SK-N-SH (cell line): Measurements from ENCODE around the gene RCOR1. TPM values are rescaled to one million over a fixed set of nuclear protein-coding genes. Genes with fewer than 3 reads are reported as not detected.
"Not testable (repeated sequence)": the region's sequence is repeated elsewhere in the genome, so short reads cannot be mapped to it uniquely, and the experiment has no call there.

ENCODE experiments used
- CTCF ChIA-PET: fragments of 300-600, 350-600 bp; formaldehyde crosslinking; extraction: SDS; loops from one replicate; lab custom pipeline; 2021; lab: Yijun Ruan, JAX
- POLR2A ChIA-PET: fragments of 350-600 bp; sonication (Branson Sonifier 250); formaldehyde crosslinking; extraction: SDS; loops from one replicate; lab custom pipeline; 2020; ENCODE audit warnings: antibody characterized with exemption, inconsistent platforms; lab: Yijun Ruan, JAX
- DNase-seq: peaks from one replicate; pipeline ENCODE4 v3.0.0; 2012
- H2AFZ ChIP-seq: fragments of 200-600 bp; sonication (generic); 2 replicates; pipeline ENCODE4 v1.8.1; 2016; ENCODE audit warnings: antibody characterized with exemption, mild to moderate bottlenecking, low read depth
- H3F3A ChIP-seq: fragments of 200-600 bp; sonication (generic); replicated peaks from 2 replicates; pipeline ENCODE3; 2016; ENCODE audit warnings: antibody characterized with exemption, mild to moderate bottlenecking; ENCODE audit not compliant: insufficient read depth
- H3K27ac ChIP-seq, 2 experiments: fragments of 200-500 bp in 1 of 2; fragments of 200-600 bp in 1 of 2; sonication (Bioruptor generic) in 1 of 2; sonication (generic), shearing (Covaris generic) in 1 of 2; 2 replicates each; pipeline versions ENCODE4 v1.5.1 to v1.6.1; 2014 to 2016; ENCODE audit warnings: low read depth in 2 of 2, inconsistent platforms in 1 of 2, low read length in 1 of 2, mild to moderate bottlenecking in 1 of 2, mixed read lengths in 1 of 2
- H3K27me3 ChIP-seq: fragments of 200-600 bp; sonication (generic), shearing (Covaris generic); 2 replicates; pipeline ENCODE4 v1.6.1; 2016; ENCODE audit warnings: mixed run types; ENCODE audit not compliant: insufficient read depth
- H3K36me3 ChIP-seq, 2 experiments: fragments of 200-500 bp in 1 of 2; fragments of 200-600 bp in 1 of 2; sonication (Bioruptor generic) in 1 of 2; sonication (generic) in 1 of 2; replicated peaks in 1 of 2; 2 replicates each; pipeline versions ENCODE3 to v1.5.1; 2014 to 2016; ENCODE audit warnings: low read length in 1 of 2, mild to moderate bottlenecking in 1 of 2; ENCODE audit not compliant: insufficient read depth in 2 of 2, control insufficient read depth in 1 of 2
- H3K4me1 ChIP-seq, 2 experiments: fragments of 200-500 bp in 1 of 2; fragments of 200-600 bp in 1 of 2; sonication (Bioruptor generic) in 1 of 2; sonication (generic), shearing (Covaris generic) in 1 of 2; 2 replicates each; pipeline versions ENCODE4 v1.5.1 to v1.6.1; 2014 to 2016; ENCODE audit warnings: low read depth in 1 of 2, low read length in 1 of 2, mixed run types in 1 of 2; ENCODE audit not compliant: insufficient read depth in 2 of 2, control insufficient read depth in 1 of 2
- H3K4me2 ChIP-seq: fragments of 200-600 bp; sonication (generic), shearing (Covaris generic); 2 replicates; pipeline ENCODE4 v1.6.1; 2017; ENCODE audit warnings: mixed run types
- H3K4me3 ChIP-seq, 2 experiments: fragments of 200-500 bp in 1 of 2; fragments of 200-600 bp in 1 of 2; sonication (Bioruptor generic) in 1 of 2; sonication (generic), shearing (Covaris generic) in 1 of 2; 2 replicates each; pipeline versions ENCODE4 v1.5.1 to v1.8.1; 2014 to 2016; ENCODE audit warnings: low read depth in 2 of 2, inconsistent platforms in 1 of 2, low read length in 1 of 2, mild to moderate bottlenecking in 1 of 2, mixed read lengths in 1 of 2, moderate library complexity in 1 of 2
- H3K79me2 ChIP-seq: fragments of 200-600 bp; sonication (generic); 2 replicates; pipeline ENCODE4 v1.8.1; 2017; ENCODE audit warnings: mild to moderate bottlenecking; ENCODE audit not compliant: insufficient read depth
- H3K9ac ChIP-seq: fragments of 200-600 bp; sonication (generic); 2 replicates; pipeline ENCODE4 v1.6.1; 2017; ENCODE audit warnings: mixed run types
- H3K9me2 ChIP-seq: fragments of 200-600 bp; sonication (generic); 2 replicates; pipeline ENCODE4 v1.6.1; 2017; ENCODE audit warnings: mixed run types
- H3K9me3 ChIP-seq: fragments of 200-600 bp; sonication (generic); 2 replicates; pipeline ENCODE4 v1.6.1; 2017; ENCODE audit warnings: mixed run types, mild to moderate bottlenecking, moderate library complexity
- H4K20me1 ChIP-seq: fragments of 200-600 bp; sonication (generic); 2 replicates; pipeline ENCODE4 v1.6.1; 2017; ENCODE audit warnings: mild to moderate bottlenecking, mixed run types; ENCODE audit not compliant: insufficient read depth
- ELF1 ChIP-seq: IDR thresholded peaks from 2 replicates; pipeline ENCODE4 v1.4.0; 2012
- FOXJ3 ChIP-seq: sonication (generic); formaldehyde crosslinking; IDR thresholded peaks from 2 replicates; pipeline ENCODE4 v1.5.1; 2020; ENCODE audit warnings: mild to moderate bottlenecking, missing genetic modification reagents
- FOXM1 ChIP-seq: IDR thresholded peaks from 2 replicates; pipeline ENCODE4 v1.4.0; 2012; ENCODE audit warnings: low read depth, mild to moderate bottlenecking
- GATA2 ChIP-seq: sonication (generic); formaldehyde crosslinking; IDR thresholded peaks from 2 replicates; pipeline ENCODE4 v1.5.0; 2020; ENCODE audit warnings: mild to moderate bottlenecking, missing genetic modification reagents
- MEF2A ChIP-seq: IDR thresholded peaks from 2 replicates; pipeline ENCODE4 v1.4.0; 2012; ENCODE audit warnings: low read depth, borderline replicate concordance
- RAD21 ChIP-seq: IDR thresholded peaks from 2 replicates; pipeline ENCODE4 v1.6.1; 2012; ENCODE audit warnings: mild to moderate bottlenecking, low read length
- RXRA ChIP-seq: IDR thresholded peaks from 2 replicates; pipeline ENCODE4 v1.4.0; 2012; ENCODE audit warnings: low read depth, mild to moderate bottlenecking, borderline replicate concordance
- SMC3 ChIP-seq: IDR thresholded peaks from 2 replicates; pipeline ENCODE4 v1.6.1; 2012; ENCODE audit warnings: low read depth, low read length, improper control_type of control experiment
- TCF12 ChIP-seq: IDR thresholded peaks from 2 replicates; pipeline ENCODE4 v1.4.0; 2012
- TEAD4 ChIP-seq: IDR thresholded peaks from 2 replicates; pipeline ENCODE4 v1.4.0; 2012; ENCODE audit warnings: mild to moderate bottlenecking, borderline replicate concordance; ENCODE audit not compliant: insufficient read depth
- WGBS: methylation state at CpG from one replicate; pipeline ENCODE4 v1.1.6; 2017; ENCODE audit warnings: low lambda C conversion rate; 5-methylcytosine and 5-hydroxymethylcytosine counted together
- polyA plus RNA-seq, 3 experiments: library from polyadenylated mRNA; depleted of rRNA; stranded (reverse); fragments of >200 nt; gene quantifications; 2 replicates each; pipeline ENCODE4 v1.2.3, GENCODE V29; 2012
- TF ChIP-seq, protein P1 (sequence below): IDR thresholded peaks from 2 replicates; pipeline ENCODE4 v1.4.0; 2012; ENCODE audit warnings: low read depth, borderline replicate concordance
- TF ChIP-seq, protein P2 (sequence below): IDR thresholded peaks from 2 replicates; pipeline ENCODE4; 2012
- TF ChIP-seq, protein P3 (sequence below): IDR thresholded peaks from 2 replicates; pipeline ENCODE4 v1.4.0; 2012; ENCODE audit warnings: low read depth, borderline replicate concordance
- TF ChIP-seq, protein P4 (sequence below): fragments of 200-600 bp; sonication (generic); IDR thresholded peaks from 2 replicates; pipeline ENCODE4 v1.6.1; 2017; ENCODE audit warnings: antibody characterized with exemption, mild to moderate bottlenecking, moderate library complexity

Gene RCOR1
- polyA plus RNA-seq, 1 of the 3 experiments (the other 2 are of a cell fraction), result 8.5 TPM

DNA sequence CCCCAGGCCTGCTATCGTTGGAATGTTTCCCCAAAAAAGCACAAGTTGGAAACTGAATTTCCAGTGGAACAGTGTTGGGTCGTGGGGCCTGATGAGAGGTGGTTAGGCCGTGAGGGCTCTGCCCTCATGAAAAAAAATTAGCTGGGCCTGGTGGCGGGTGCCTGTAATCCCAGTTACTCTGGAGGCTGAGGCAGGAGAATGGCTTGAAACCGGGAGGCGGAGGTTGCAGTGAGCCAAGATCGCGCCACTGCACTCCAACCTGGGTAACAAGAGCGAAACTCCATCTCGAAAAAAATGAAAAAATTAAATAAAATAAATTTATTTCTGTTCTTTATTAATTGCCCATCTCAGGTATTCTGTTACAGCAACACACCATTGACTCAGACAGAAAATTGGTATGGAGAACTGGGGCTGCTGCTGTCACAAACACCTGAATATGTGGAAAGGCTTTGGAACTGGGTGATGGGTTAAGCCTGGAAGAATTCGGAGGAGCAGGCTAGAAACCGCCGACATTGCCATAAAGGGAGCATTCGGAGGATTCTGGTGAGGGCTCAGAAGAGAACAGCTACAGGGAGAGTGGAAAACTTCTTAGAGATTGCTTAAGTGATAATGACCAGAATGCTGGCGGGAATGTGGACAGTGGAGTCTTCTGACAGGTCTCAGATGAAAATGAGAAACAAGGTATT lies 17.1 kb upstream of the RCOR1 start:
- CTCF ChIA-PET, result interaction anchor here (2.2 kb wide), 1 partner anchor 51 kb away, joined by 7 read pairs; no protein-coding TSS in a partner anchor
- no peaks in the 10 kb centered on the region for H3K36me3 ChIP-seq
- no peak overlapping the region for H3K9ac ChIP-seq
- 93% methylated on average over 15 of the region's 15 CpGs for WGBS
- H3K9me3 ChIP-seq, result no peaks in the 10 kb centered on the region
- H2AFZ ChIP-seq, result no peak overlapping the region
- H3K4me3 ChIP-seq, result no peak overlapping the region
- no peaks in the 10 kb centered on the region for H3K9me2 ChIP-seq
- no peak overlapping the region for H3K4me2 ChIP-seq
- H3K79me2 ChIP-seq, result no peaks in the 10 kb centered on the region
- no peak for DNase-seq
- no peak overlapping the region for H3K27ac ChIP-seq
- H3F3A ChIP-seq, result no peaks in the 10 kb centered on the region
- H3K27me3 ChIP-seq, result no peaks in the 10 kb centered on the region
- H4K20me1 ChIP-seq, result no peaks in the 10 kb centered on the region
- peaks cover 5 to 7% of the 10 kb centered on the region in 2 experiments; a peak in 3 of 4 replicates for H3K4me1 ChIP-seq
- no peak for TF ChIP-seq RXRA
- TF ChIP-seq, all 33 proteins: peak for 0
- POLR2A ChIA-PET, result no interaction called here

DNA sequence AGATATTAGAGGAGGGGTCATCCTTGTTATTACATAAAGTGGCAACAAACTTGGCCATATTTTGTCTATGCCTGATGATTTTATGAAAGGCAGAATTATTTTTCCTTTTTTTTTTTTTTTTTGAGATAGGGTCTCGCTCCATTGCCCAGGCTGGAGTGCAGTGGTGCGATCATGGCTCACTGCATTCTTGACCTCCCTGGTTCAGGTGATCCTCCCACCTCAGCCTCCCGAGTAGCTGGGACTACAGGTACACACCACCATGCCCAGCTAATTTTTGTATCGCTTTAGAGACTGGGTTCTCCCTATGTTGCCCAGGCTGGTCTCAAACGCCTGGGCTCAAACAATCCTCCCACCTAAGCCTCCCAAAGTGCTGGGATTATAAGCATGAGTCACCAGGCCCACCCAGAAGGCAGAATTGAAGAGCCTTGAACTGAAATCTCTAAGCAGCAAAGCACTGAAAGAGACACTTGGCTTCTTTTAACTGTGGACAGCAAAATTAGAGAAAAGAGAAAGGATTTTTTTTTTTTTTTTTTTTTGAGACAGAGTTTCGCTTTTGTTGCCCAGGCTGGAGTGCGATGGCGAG lies 16.5 kb upstream of the RCOR1 start:
- ChIA-PET POLR2A (interaction anchor here (1.1 kb wide), 1 partner anchor 15 kb away, joined by 3 read pairs; no protein-coding TSS in a partner anchor), CTCF (interaction anchor here (2.2 kb wide), 1 partner anchor 52 kb away, joined by 7 read pairs; no protein-coding TSS in a partner anchor)

DNA sequence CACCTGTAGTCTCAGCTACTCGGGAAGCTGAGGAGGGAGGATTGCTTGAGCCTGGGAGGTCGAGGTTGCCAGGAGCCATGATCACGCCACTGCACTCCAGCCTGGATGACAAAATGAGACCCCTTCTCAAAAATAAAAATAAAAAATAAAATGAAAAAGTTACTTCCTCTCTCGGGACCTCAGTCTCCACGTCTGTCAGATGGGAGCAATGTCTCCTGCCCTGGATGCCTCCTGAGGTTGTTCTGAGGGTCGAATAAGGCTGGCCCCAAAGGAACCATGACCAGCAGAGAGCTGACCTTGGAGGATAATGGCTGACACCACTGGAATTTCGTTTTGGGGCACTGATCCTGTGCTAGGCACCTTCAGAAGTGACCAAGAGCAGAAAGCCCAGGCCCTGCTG lies 13.6 kb upstream of the RCOR1 start:
- H3K4me2 ChIP-seq, result no peak overlapping the region
- no peak for DNase-seq
- H2AFZ ChIP-seq, result no peak overlapping the region
- POLR2A ChIA-PET, result no interaction called here
- no peak overlapping the region for H3K4me3 ChIP-seq
- H3K4me1 ChIP-seq, result peaks cover 9% of the 10 kb centered on the region in 2 experiments; a peak in 3 of 4 replicates
- no peaks in the 10 kb centered on the region for H4K20me1 ChIP-seq
- peaks cover 4% of the 10 kb centered on the region for H3F3A ChIP-seq
- no peaks in the 10 kb centered on the region for H3K79me2 ChIP-seq
- no peak overlapping the region for H3K27ac ChIP-seq
- no peak for TF ChIP-seq ELF1
- TF ChIP-seq FOXJ3 (CRISPR knock-in tag), result no peak
- TF ChIP-seq TCF12, result no peak
- no peak for TF ChIP-seq TEAD4
- TF ChIP-seq, protein P1, sequence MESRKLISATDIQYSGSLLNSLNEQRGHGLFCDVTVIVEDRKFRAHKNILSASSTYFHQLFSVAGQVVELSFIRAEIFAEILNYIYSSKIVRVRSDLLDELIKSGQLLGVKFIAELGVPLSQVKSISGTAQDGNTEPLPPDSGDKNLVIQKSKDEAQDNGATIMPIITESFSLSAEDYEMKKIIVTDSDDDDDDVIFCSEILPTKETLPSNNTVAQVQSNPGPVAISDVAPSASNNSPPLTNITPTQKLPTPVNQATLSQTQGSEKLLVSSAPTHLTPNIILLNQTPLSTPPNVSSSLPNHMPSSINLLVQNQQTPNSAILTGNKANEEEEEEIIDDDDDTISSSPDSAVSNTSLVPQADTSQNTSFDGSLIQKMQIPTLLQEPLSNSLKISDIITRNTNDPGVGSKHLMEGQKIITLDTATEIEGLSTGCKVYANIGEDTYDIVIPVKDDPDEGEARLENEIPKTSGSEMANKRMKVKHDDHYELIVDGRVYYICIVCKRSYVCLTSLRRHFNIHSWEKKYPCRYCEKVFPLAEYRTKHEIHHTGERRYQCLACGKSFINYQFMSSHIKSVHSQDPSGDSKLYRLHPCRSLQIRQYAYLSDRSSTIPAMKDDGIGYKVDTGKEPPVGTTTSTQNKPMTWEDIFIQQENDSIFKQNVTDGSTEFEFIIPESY, result no peak
- TF ChIP-seq, protein P2, sequence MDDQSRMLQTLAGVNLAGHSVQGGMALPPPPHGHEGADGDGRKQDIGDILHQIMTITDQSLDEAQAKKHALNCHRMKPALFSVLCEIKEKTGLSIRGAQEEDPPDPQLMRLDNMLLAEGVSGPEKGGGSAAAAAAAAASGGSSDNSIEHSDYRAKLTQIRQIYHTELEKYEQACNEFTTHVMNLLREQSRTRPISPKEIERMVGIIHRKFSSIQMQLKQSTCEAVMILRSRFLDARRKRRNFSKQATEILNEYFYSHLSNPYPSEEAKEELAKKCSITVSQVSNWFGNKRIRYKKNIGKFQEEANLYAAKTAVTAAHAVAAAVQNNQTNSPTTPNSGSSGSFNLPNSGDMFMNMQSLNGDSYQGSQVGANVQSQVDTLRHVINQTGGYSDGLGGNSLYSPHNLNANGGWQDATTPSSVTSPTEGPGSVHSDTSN, result no peak
- TF ChIP-seq, protein P3, sequence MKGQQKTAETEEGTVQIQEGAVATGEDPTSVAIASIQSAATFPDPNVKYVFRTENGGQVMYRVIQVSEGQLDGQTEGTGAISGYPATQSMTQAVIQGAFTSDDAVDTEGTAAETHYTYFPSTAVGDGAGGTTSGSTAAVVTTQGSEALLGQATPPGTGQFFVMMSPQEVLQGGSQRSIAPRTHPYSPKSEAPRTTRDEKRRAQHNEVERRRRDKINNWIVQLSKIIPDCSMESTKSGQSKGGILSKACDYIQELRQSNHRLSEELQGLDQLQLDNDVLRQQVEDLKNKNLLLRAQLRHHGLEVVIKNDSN, result no peak
- no peak for TF ChIP-seq RAD21
- no peak for TF ChIP-seq RXRA
- TF ChIP-seq, protein P4, sequence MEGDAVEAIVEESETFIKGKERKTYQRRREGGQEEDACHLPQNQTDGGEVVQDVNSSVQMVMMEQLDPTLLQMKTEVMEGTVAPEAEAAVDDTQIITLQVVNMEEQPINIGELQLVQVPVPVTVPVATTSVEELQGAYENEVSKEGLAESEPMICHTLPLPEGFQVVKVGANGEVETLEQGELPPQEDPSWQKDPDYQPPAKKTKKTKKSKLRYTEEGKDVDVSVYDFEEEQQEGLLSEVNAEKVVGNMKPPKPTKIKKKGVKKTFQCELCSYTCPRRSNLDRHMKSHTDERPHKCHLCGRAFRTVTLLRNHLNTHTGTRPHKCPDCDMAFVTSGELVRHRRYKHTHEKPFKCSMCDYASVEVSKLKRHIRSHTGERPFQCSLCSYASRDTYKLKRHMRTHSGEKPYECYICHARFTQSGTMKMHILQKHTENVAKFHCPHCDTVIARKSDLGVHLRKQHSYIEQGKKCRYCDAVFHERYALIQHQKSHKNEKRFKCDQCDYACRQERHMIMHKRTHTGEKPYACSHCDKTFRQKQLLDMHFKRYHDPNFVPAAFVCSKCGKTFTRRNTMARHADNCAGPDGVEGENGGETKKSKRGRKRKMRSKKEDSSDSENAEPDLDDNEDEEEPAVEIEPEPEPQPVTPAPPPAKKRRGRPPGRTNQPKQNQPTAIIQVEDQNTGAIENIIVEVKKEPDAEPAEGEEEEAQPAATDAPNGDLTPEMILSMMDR, result no peak
- TF ChIP-seq GATA2, result no peak
- TF ChIP-seq FOXM1, result no peak
- no peak for TF ChIP-seq SMC3
- no peak for TF ChIP-seq MEF2A
- 79% methylated on average over 7 of the region's 7 CpGs for WGBS
- no peaks in the 10 kb centered on the region for H3K36me3 ChIP-seq
- no peaks in the 10 kb centered on the region for H3K9me2 ChIP-seq
- no peak overlapping the region for H3K9ac ChIP-seq
- CTCF ChIA-PET, result interaction anchor here (0.9 to 1.9 kb wide), 2 partner anchors 16 to 17 kb away, joined by 3 to 7 read pairs; no protein-coding TSS in a partner anchor
- no peaks in the 10 kb centered on the region for H3K9me3 ChIP-seq
- no peaks in the 10 kb centered on the region for H3K27me3 ChIP-seq

More for the DNA sequence above, 16.5 kb upstream of the RCOR1 start:
- H3K9ac ChIP-seq, H3K79me2 ChIP-seq, H2AFZ ChIP-seq, H3K4me1 ChIP-seq, H3K36me3 ChIP-seq, H3K9me3 ChIP-seq, H3K9me2 ChIP-seq, H3K4me2 ChIP-seq, H3K4me3 ChIP-seq, H3K27ac ChIP-seq, DNase-seq, H3F3A ChIP-seq, H3K27me3 ChIP-seq, H4K20me1 ChIP-seq: not testable (repeated sequence)
- WGBS, result 94% methylated on average over 8 of the region's 8 CpGs
